GM18505 (cell line): ENCODE data around the gene KCNMB2.
"Not testable (repeated sequence)": the region's sequence is repeated elsewhere in the genome, so short reads cannot be mapped to it uniquely, and the experiment has no call there.

Experiments
- ATAC-seq: cut with Tn5 transposase; IDR thresholded peaks from one replicate; pipeline ENCODE4 v1.9.1; 2021; ENCODE audit not compliant: unreplicated experiment
- POLR2A ChIP-seq: IDR thresholded peaks from 4 replicates; pipeline ENCODE4 v1.6.1; 2011; ENCODE audit warnings: borderline replicate concordance; ENCODE audit not compliant: insufficient read depth, insufficient read length; ENCODE audit errors: extremely low read depth

The KCNMB2 gene

GRCh38 chr3:178837512-178837911 lies 301.3 kb downstream of the KCNMB2 start:
- ATAC-seq, result no peak
- TF ChIP-seq POLR2A, result no peak

GRCh38 chr3:178840586-178840985 lies 304.4 kb downstream of the KCNMB2 start:
- no peak for ATAC-seq
- TF ChIP-seq POLR2A, result no peak

GRCh38 chr3:178841011-178841410 lies 304.8 kb downstream of the KCNMB2 start:
- ATAC-seq, result no peak

GRCh38 chr3:178844916-178845315 lies 308.7 kb downstream of the KCNMB2 start:
- ATAC-seq, result no peak
- no peak for TF ChIP-seq POLR2A

More at GRCh38 chr3:178841011-178841410, 304.8 kb downstream of the KCNMB2 start:
- no peak for TF ChIP-seq POLR2A

- no peak for ATAC-seq
- TF ChIP-seq POLR2A, result no peak
These were observed 309.3 kb downstream of the KCNMB2 start for GRCh38 chr3:178845420-178846118.

- ATAC-seq, result no peak
- TF ChIP-seq POLR2A, result no peak
These were observed 311.0 kb downstream of the KCNMB2 start for GRCh38 chr3:178847190-178847589.

GRCh38 chr3:178849199-178849910 lies 313.1 kb downstream of the KCNMB2 start:
- no peak for ATAC-seq
- TF ChIP-seq POLR2A, result no peak

GRCh38 chr3:178850450-178851190 lies 314.4 kb downstream of the KCNMB2 start:
- TF ChIP-seq POLR2A, result no peak

GRCh38 chr3:178851564-178851963 lies 315.3 kb downstream of the KCNMB2 start:
- no peak for TF ChIP-seq POLR2A
- no peak for ATAC-seq

More at GRCh38 chr3:178850450-178851190, 314.4 kb downstream of the KCNMB2 start:
- no peak for ATAC-seq

GRCh38 chr3:178856804-178857203 lies 320.6 kb downstream of the KCNMB2 start:
- no peak for TF ChIP-seq POLR2A
- ATAC-seq, result no peak

- no peak for TF ChIP-seq POLR2A
- ATAC-seq, result no peak
These were observed 323.1 kb downstream of the KCNMB2 start for GRCh38 chr3:178859386-178859785.

GRCh38 chr3:178859900-178860436 lies 323.7 kb downstream of the KCNMB2 start:
- not testable (repeated sequence) for ATAC-seq

- no peak for TF ChIP-seq POLR2A
- ATAC-seq, result no peak
These were observed 332.4 kb downstream of the KCNMB2 start for GRCh38 chr3:178868681-178869080.
